Stimulated activated naive B cell treated with anti-CD40 and anti-IgM and Interleukin-4, amounts not matched to agents 10 μg/mL and 1 μg/mL and 100 μg/mL, for 72 hours (primary cell): ENCODE data around the gene HS6ST3.

Source experiments
- ATAC-seq, 2 donors: fragments of 150-1000 bp; cut with Tn5 transposase; replicated peaks; 2 replicates each; pipeline ENCODE4 v1.10.0; 2021; ENCODE audit warnings: moderate library complexity in 1 of 2
- DNase-seq: peaks from one replicate; pipeline ENCODE4 v3.0.0; 2021
- H3K27ac Mint-ChIP-seq: one replicate; pipeline ENCODE4 v1.8.0; 2022; ENCODE audit warnings: mild to moderate bottlenecking, mixed read lengths
- H3K27me3 Mint-ChIP-seq, 2 donors: one replicate each; pipeline ENCODE4 v1.8.0; 2022; ENCODE audit warnings: mixed read lengths in 2 of 2
- H3K36me3 Mint-ChIP-seq, 2 donors: one replicate each; pipeline ENCODE4 v1.8.0; 2022; ENCODE audit warnings: mixed read lengths in 2 of 2, mild to moderate bottlenecking in 1 of 2
- H3K4me1 Mint-ChIP-seq, 2 donors: one replicate each; pipeline ENCODE4 v1.8.0; 2022; ENCODE audit warnings: mixed read lengths in 2 of 2, mild to moderate bottlenecking in 1 of 2
- H3K4me3 Mint-ChIP-seq, 2 donors: one replicate each; pipeline ENCODE4 v1.8.0; 2022; ENCODE audit warnings: mild to moderate bottlenecking in 2 of 2, mixed read lengths in 2 of 2, moderate library complexity in 1 of 2
- H3K9me3 Mint-ChIP-seq, 2 donors: one replicate each; pipeline ENCODE4 v1.8.0; 2022; ENCODE audit warnings: mixed read lengths in 2 of 2, mild to moderate bottlenecking in 1 of 2

The HS6ST3 gene

DNA sequence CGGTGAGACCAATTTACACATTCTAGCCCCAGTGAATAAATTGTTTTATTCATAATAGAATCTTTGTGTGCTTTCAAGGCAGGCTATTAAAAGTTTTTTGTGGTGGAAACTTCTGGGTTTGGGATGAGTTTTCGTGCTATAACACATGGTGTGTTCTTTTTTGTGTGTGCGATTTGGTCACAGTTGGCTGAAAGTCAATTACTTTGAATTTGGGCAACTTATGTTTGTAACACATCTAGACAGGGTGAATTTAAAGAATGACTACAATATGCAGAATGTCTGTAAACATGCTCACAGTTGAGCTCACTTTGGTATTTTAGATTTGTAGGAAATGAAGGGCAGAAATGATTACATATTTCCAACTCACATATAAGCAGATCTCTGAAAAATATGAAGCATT, 597.3 kb downstream of the HS6ST3 start:
- no peak overlapping the region for H3K4me3 Mint-ChIP-seq

DNA sequence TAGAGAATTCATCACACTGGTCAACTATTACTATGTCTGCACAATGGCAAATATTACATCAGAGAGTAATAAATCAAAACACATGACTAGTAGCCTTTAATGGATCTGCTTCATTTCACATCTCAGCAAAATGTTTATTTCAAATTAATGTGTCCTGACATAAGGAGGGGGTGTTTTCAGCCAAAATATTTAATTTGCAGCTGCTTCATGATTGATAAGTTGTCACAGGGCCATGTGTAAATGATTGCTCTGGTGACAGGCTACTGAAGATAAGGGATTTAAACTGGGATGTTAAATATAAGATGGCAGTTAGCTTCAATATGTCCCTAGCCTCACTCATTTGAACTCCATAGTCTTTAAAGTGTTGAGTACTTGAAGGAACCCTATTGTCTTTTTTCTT, 601.1 kb downstream of the HS6ST3 start:
- peaks cover 0 to 4% of the 10 kb centered on the region in 2 donors for H3K9me3 Mint-ChIP-seq
- DNase-seq (no peak), ATAC-seq (no peak)
- H3K4me3 Mint-ChIP-seq, result no peak overlapping the region
- no peaks in the 10 kb centered on the region for H3K4me1 Mint-ChIP-seq
- H3K36me3 Mint-ChIP-seq, result no peaks in the 10 kb centered on the region
- H3K27ac Mint-ChIP-seq, result no peak overlapping the region
- H3K27me3 Mint-ChIP-seq, result no peaks in the 10 kb centered on the region

More for the DNA sequence above, 597.3 kb downstream of the HS6ST3 start:
- no peaks in the 10 kb centered on the region for H3K4me1 Mint-ChIP-seq
- H3K36me3 Mint-ChIP-seq, result no peaks in the 10 kb centered on the region
- ATAC-seq, result no peak
- H3K27me3 Mint-ChIP-seq, result no peaks in the 10 kb centered on the region
- H3K9me3 Mint-ChIP-seq, result peaks cover 0 to 2% of the 10 kb centered on the region in 2 donors
- DNase-seq, result no peak
- H3K27ac Mint-ChIP-seq, result no peak overlapping the region

DNA sequence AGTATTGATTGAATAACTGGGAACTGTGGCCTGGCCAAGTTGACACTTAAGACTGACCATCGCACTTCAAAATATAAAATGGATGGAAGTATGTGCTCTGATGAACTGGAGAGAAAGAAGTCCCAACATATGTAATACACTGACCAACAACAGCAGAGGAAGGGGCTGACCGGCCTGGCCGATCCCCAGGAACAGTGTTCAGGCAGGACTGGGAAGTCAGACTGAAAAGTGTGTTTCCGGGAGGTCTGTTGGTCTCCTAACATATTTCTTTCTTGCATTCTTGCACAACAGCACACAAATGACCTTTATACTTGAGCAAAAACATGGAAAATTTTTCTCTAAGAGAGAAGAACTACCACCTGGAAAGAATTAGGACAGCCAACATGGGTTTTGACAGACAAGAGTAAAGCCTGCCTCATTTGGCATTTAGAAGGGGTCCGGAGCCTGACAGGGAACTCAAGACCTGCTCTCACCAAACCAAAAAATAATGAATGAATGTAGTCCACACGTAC, 606.5 kb downstream of the HS6ST3 start:
- Mint-ChIP-seq H3K4me3 (no peak overlapping the region), H3K9me3 (peaks cover 4 to 7% of the 10 kb centered on the region in 2 donors), H3K27ac (no peak overlapping the region), H3K27me3 (no peaks in the 10 kb centered on the region), H3K36me3 (no peaks in the 10 kb centered on the region), H3K4me1 (no peaks in the 10 kb centered on the region)
- DNase-seq, result no peak
- ATAC-seq, result no peak

DNA sequence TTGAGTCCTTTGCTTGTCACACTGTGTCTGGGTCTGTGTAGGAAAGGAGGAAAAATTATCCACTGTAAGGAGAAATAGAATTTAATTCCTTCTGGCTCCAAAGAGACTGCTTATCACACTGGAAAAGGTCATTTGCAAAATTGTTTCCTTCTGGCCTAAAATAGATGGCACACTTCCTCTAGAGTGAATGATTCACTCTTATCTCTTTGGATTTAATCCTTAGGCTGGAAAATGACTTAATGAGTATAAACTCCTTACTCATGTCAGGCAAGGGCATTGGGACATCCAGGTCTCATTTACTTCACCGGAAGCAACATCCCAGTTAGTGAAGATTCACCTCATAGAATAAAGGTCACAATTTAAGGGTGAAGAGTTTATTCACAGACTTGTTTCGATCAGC, 610.8 kb downstream of the HS6ST3 start:
- ATAC-seq, result no peak
- Mint-ChIP-seq H3K27ac (no peak overlapping the region), H3K27me3 (no peaks in the 10 kb centered on the region), H3K4me1 (no peaks in the 10 kb centered on the region), H3K36me3 (no peaks in the 10 kb centered on the region), H3K9me3 (peaks cover 9 to 11% of the 10 kb centered on the region in 2 donors), H3K4me3 (no peak overlapping the region)
- DNase-seq, result no peak

DNA sequence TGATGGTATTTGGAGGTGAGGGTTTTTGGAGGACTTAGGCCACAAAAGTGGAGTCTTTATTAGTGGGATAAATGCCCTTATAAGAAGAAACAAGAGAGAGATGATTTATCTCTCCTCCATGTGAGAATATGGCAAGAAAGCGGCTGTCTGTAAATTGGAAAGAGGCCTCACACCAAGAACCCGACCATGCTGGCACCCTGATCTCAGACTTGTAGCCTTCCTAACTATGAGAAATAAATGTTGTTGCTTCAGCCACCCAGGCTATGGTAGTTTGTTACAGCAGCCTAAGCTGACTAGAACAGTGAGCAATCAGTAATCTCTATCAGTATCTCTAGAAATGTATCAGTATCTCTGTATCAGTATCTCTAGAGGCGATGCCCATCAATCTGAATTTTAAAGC, 617.2 kb downstream of the HS6ST3 start:
- no peak for ATAC-seq
- H3K4me1 Mint-ChIP-seq, result no peaks in the 10 kb centered on the region

DNA sequence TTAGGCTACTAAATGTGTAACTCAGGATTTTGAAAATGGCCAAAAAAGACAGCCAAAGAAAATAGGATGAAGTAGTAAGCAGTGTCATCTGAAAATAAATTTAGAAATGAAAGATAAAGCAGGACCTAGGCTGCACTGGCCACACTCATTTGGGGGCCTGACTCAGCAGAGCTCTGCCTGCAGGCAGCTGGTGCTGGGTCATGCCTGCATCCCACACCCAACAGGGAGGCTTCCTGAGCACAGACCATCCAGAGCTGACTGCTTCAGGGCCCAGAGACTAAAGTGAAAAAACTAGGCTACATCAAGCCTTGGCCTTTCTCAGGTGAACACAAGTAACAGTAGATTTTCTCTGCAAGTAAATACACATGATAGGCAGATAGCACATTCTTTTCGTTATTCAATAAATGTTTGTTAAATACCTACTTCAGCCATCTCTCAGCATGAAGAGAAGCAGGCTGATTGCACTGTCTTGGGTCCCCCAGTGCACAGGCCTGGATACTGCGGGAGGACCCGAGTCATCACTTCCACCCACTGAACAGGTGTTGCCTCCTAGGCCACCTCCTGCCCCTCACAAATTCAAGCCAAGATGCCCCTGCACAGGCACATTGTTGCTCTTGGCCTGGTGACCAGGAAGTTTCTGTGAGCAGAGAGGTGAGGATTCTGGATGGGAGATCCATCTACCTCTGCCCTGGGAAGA, 620.4 kb downstream of the HS6ST3 start:
- H3K27ac Mint-ChIP-seq, result no peak overlapping the region
- H3K9me3 Mint-ChIP-seq, result peaks cover 9 to 10% of the 10 kb centered on the region in 2 donors
- no peaks in the 10 kb centered on the region for H3K36me3 Mint-ChIP-seq
- no peak for DNase-seq
- no peak for ATAC-seq
- no peak overlapping the region for H3K4me3 Mint-ChIP-seq
- no peaks in the 10 kb centered on the region for H3K27me3 Mint-ChIP-seq
- no peaks in the 10 kb centered on the region for H3K4me1 Mint-ChIP-seq

More for the DNA sequence above, 617.2 kb downstream of the HS6ST3 start:
- Mint-ChIP-seq H3K4me3 (no peak overlapping the region), H3K27ac (no peak overlapping the region), H3K9me3 (peaks cover 10 to 16% of the 10 kb centered on the region in 2 donors), H3K36me3 (no peaks in the 10 kb centered on the region), H3K27me3 (no peaks in the 10 kb centered on the region)
- DNase-seq, result no peak

DNA sequence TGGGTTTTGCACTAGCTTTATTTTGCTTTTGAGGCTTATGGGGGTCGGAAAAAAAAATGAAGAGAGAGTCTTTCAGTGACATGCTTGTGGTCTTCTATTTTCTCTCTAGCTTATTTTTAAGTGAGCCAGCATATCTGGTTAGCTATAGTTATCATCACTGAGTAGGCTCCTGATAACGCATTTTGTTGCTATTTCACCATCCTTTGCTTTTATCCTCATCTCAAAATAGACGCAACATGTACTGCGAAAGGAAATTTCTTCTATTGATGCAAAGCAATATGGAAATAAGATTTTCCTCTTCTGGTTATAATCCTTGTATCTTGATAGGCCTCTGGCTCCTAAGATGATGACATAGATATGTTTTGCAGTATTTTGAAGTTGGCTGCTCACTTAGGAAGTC, 630.5 kb downstream of the HS6ST3 start:
- no peak for DNase-seq
- no peak overlapping the region for H3K4me3 Mint-ChIP-seq
- no peaks in the 10 kb centered on the region for H3K36me3 Mint-ChIP-seq
- H3K27ac Mint-ChIP-seq, result no peak overlapping the region
- no peak for ATAC-seq
- H3K4me1 Mint-ChIP-seq, result no peaks in the 10 kb centered on the region
- no peaks in the 10 kb centered on the region for H3K9me3 Mint-ChIP-seq
- no peaks in the 10 kb centered on the region for H3K27me3 Mint-ChIP-seq

DNA sequence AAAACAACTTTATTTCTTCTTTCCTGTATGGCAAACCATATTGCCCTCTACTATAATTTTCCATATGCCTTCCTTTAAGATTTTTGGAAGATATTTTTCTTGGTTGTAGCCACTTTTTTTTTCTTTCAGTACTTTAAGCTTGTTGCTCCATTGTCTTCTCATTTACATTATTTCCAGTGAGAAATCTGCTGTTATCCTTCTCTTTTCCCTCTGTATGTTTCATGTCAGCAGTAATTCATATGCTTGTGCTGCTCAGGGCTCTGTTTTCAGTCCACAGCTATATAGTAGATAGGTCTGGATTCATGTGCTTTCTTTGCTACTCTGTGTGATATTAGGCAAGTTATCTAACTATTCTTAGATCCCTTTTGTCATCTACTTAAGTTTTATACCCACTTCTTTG, 636.7 kb downstream of the HS6ST3 start:
- Mint-ChIP-seq H3K27ac (no peak overlapping the region), H3K36me3 (no peaks in the 10 kb centered on the region), H3K27me3 (no peaks in the 10 kb centered on the region), H3K9me3 (peaks cover 7 to 9% of the 10 kb centered on the region in 2 donors), H3K4me3 (no peak overlapping the region), H3K4me1 (no peaks in the 10 kb centered on the region)
- ATAC-seq (no peak), DNase-seq (no peak)

DNA sequence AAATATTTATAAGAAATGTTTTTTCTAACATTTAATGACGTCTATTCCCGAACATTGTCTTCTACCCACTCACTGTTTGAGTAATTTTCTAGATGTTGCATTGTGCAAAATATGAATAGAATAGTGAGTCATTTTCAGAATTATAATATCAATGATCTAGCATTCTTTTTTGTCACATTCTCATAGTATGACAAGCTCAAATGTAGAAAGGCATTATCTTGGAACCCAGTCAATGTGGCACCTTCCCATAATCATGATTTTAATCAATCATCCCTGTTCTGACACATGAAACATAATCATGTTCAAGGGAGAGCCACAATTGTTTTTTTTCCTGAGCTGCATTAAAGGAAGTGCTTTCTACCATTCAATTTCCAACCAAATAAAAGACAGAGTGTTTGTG, 638.6 kb downstream of the HS6ST3 start:
- peaks cover 7 to 13% of the 10 kb centered on the region in 2 donors for H3K9me3 Mint-ChIP-seq
- H3K4me3 Mint-ChIP-seq, result no peak overlapping the region
- H3K27ac Mint-ChIP-seq, result no peak overlapping the region
- DNase-seq, result no peak
- no peaks in the 10 kb centered on the region for H3K36me3 Mint-ChIP-seq
- ATAC-seq, result no peak
- H3K4me1 Mint-ChIP-seq, result no peaks in the 10 kb centered on the region
- no peaks in the 10 kb centered on the region for H3K27me3 Mint-ChIP-seq

DNA sequence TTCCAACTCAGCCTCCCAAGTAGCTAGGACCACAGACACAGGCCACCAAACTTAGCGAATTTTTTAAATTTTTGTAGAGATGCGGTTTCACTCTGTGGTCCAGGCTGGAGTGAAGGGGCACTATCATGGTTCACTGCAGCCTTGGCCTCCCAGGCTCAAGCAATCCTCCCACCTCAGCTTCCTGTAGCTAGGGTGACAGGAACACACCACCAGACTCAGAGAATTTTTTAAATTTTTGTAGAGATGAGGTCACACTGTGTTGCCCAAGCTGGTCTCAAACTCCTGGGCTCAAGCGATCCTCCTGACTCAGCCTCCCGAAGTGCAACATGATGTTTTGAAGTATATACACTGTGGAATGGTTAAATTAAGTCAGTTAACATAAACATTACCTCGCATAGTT, 640.8 kb downstream of the HS6ST3 start:
- Mint-ChIP-seq H3K9me3 (peaks cover 9 to 15% of the 10 kb centered on the region in 2 donors), H3K4me1 (no peaks in the 10 kb centered on the region), H3K27ac (no peak overlapping the region), H3K4me3 (no peak overlapping the region), H3K36me3 (no peaks in the 10 kb centered on the region), H3K27me3 (no peaks in the 10 kb centered on the region)
- ATAC-seq (no peak), DNase-seq (no peak)

DNA sequence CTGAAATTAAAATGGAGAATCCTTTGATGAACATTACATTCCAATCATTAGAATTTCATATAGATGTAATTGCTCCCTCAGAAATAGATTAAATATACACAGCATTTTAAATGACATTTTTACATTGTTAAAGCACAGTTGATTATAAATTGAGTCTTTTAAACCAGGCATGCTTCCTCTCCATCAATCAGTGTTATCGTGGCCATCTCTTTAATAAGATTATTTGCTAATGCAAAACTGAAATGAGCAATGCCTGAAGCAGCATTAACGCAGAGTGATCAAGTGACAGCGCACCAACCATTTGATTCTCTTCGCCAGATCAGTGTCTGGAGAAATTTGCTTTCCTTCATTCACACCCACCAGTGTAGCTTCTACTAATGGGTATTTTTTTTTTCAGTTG, 644.6 kb downstream of the HS6ST3 start:
- Mint-ChIP-seq H3K36me3 (no peaks in the 10 kb centered on the region), H3K27me3 (no peaks in the 10 kb centered on the region), H3K4me1 (no peaks in the 10 kb centered on the region), H3K27ac (no peak overlapping the region), H3K4me3 (no peak overlapping the region), H3K9me3 (peaks cover 6 to 12% of the 10 kb centered on the region in 2 donors)
- ATAC-seq (no peak), DNase-seq (no peak)

DNA sequence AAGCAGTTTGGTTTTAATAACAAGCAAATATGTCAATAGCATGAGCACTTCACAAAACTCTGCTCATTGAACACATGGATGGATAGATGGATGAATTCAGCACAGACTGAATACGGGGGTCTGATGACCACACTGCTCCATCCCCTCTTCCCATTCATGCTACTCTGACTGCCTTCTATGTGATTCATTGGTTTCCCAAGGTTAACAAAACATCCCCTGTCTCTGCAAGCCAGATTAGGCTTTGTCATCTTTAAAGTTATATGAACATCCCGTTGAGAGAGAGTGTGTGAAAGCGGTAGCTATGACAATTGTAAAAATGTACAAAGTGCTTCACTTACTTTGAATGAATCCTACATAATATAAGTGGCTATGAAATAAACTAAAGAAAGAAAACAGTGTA, 651.9 kb downstream of the HS6ST3 start:
- Mint-ChIP-seq H3K9me3 (peaks cover 4 to 6% of the 10 kb centered on the region in 2 donors), H3K4me3 (no peak overlapping the region), H3K27ac (no peak overlapping the region), H3K36me3 (no peaks in the 10 kb centered on the region), H3K4me1 (no peaks in the 10 kb centered on the region), H3K27me3 (no peaks in the 10 kb centered on the region)
- no peak for ATAC-seq
- no peak for DNase-seq

DNA sequence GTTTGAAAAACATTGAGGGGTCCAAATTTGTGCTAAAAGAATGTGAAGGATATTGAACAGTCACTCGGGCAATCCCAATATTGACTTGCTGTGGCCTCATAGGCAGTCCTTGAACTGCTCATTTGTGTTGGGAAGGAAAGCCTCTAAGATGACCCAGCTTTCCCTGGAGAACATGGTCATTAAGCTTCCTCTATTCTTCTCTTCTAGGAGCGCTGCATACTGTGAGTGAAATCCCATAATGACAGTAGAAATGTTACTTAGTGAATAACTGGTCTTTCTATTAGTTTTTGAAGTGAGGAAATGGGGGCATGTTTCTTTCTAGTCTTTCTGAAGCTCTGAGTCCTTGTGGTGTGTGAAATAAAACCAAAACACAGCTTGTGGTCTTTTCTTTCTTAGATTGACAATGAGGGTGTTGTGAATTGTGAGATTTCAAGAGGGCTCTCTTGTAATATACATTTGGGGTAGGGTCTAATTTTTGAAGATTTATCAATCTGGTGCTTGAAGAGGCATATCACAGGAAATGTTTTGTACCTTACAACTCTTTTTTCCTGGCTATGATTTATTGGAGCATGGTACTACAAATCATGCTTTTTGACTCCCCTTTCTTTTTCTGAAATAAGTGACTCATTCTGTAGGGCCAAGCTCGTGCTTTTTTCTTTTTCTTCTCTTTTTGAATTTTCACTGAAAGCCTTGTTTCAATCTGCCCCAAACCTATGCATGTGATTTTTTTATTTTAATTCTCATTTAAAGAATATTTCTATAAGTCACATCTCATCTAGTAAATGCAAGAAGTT, 653.6 kb downstream of the HS6ST3 start:
- ATAC-seq (no peak), DNase-seq (no peak)
- Mint-ChIP-seq H3K9me3 (peaks cover 4 to 6% of the 10 kb centered on the region in 2 donors), H3K4me3 (no peak overlapping the region), H3K27ac (no peak overlapping the region), H3K27me3 (no peaks in the 10 kb centered on the region), H3K36me3 (no peaks in the 10 kb centered on the region), H3K4me1 (no peaks in the 10 kb centered on the region)

DNA sequence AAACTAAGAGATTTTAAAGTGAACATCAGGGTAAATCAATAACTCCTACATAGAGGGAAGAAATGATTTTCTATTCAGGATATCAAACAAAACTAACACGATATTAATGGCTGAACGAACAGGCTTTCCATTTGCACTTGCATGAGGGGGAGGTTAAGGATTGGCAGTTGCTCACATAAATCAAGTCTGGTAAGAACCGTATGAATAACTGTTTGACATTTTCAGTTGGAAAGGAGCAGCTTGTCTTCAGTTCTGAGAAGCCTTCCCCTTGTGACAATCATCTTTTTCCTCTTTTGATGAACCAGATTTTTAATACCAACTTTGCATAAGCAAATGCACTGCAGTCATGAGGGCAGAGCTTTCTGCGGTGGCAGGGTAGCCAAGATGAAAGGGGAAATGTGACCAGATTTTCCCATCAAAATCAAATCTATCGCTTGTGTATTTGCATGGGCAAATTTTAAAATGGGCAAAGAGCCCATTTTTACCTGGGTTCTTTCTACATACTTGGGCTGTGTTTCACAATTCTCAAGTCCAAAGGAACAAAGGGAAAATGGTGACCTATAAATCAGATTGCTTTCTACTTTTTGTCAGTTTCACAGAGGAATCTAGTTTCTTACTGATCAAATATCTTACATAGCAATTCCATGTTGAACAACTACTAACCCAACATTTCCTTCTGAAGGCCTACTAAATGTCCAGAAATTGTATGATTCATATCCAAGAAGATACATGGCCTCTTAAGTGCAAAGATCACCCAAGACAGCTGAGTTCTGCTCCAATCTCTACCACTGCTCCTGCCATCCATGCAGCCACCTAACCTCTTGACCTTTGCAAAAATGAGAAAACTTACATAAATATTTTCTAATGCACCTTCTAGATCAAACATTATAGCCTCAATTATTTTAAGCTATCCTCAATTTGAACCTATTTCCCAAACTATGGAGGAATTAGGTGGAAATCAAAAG, 654.7 kb downstream of the HS6ST3 start:
- H3K4me1 Mint-ChIP-seq, result no peaks in the 10 kb centered on the region
- no peak overlapping the region for H3K27ac Mint-ChIP-seq
- H3K9me3 Mint-ChIP-seq, result peaks cover under 1 to 2% of the 10 kb centered on the region in 2 donors
- H3K27me3 Mint-ChIP-seq, result no peaks in the 10 kb centered on the region
- no peak for ATAC-seq
- H3K36me3 Mint-ChIP-seq, result no peaks in the 10 kb centered on the region
- DNase-seq, result no peak
- no peak overlapping the region for H3K4me3 Mint-ChIP-seq
